ENCODE results near the gene NCAM1.

GRCh38 chr11:113148652-113149051 lies 187.4 kb downstream of the NCAM1 start:
- TF ChIP-seq CTCF (conservative IDR thresholded peaks at IDR 0.05 in 1 of 2, IDR thresholded peaks at IDR 0.05 in 1 of 2; ENCODE audit: low read depth in 1 of 2, low read length in 2 of 2) (no peak), EZH2 (IDR thresholded peaks at IDR 0.05; ENCODE audit: low read length, missing control alignments) (no peak)

Measured in fibroblast of lung (primary cell).